GM21825 (cell line): ENCODE data around the gene CYP2A6.

Experiments used
- ATAC-seq: cut with Tn5 transposase; IDR thresholded peaks from one replicate; pipeline ENCODE4 v1.9.1; 2021; ENCODE audit warnings: mild to moderate bottlenecking, moderate library complexity; ENCODE audit not compliant: unreplicated experiment

Gene CYP2A6

GRCh38 chr19:40803857-40804782 is 46.1 kb downstream of the CYP2A6 start:
- ATAC-seq: no peak

GRCh38 chr19:40803170-40803856 is 46.9 kb downstream of the CYP2A6 start:
- ATAC-seq: no peak

GRCh38 chr19:40802300-40803169 is 47.7 kb downstream of the CYP2A6 start:
- no peak for ATAC-seq

GRCh38 chr19:40801426-40802299 is 48.6 kb downstream of the CYP2A6 start:
- no peak for ATAC-seq

- no peak for ATAC-seq
Observed at GRCh38 chr19:40800997-40801377, 49.3 kb downstream of the CYP2A6 start.

- ATAC-seq: no peak
Observed at GRCh38 chr19:40800339-40800996, 49.8 kb downstream of the CYP2A6 start.

GRCh38 chr19:40799558-40800338 is 50.5 kb downstream of the CYP2A6 start:
- no peak for ATAC-seq

- peak; percentile 65 for ATAC-seq
Observed at GRCh38 chr19:40798683-40799557, 51.3 kb downstream of the CYP2A6 start, which contains the start of gene EGLN2. TSS of gene EGLN2 (plus strand) at chr19:40799191. CDS start at chr19:40800573, 1,382 bp downstream.

- peak; percentile 29 for ATAC-seq
Observed at GRCh38 chr19:40797963-40798682, 52.1 kb downstream of the CYP2A6 start.

GRCh38 chr19:40797166-40797962 is 52.9 kb downstream of the CYP2A6 start:
- ATAC-seq: no peak
